WTC11 (cell line): ENCODE results near the gene DNAJB11. TPM values are rescaled to one million over a fixed set of nuclear protein-coding genes. Genes with fewer than 3 reads are reported as not detected.

ENCODE experiments used
- ATAC-seq: fragments of 200-7000 bp; cut with Tn5 transposase; 2 replicates; pipeline ENCODE4 v1.10.0; 2021; ENCODE audit warnings: mild to moderate bottlenecking, moderate library complexity
- CTCF ChIA-PET: fragments of 300-600 bp; sonication (Branson Sonifier 250); formaldehyde crosslinking; loops from one replicate; lab custom pipeline; 2021; ENCODE audit warnings: antibody characterized with exemption; lab: Charles Lee
- POLR2A ChIA-PET: fragments of 350-600 bp; sonication (Branson Sonifier 250); formaldehyde crosslinking; loops from one replicate; lab custom pipeline; 2021; ENCODE audit warnings: antibody characterized with exemption; lab: Charles Lee
- DNase-seq: peaks from one replicate; pipeline ENCODE4 v3.0.0; 2021; ENCODE audit warnings: low spot score
- H3K27ac Mint-ChIP-seq: 2 replicates; pipeline ENCODE4 v1.8.0; 2021; ENCODE audit warnings: mixed read lengths
- H3K27me3 Mint-ChIP-seq: 2 replicates; pipeline ENCODE4 v1.8.0; 2021; ENCODE audit warnings: low read depth, mild to moderate bottlenecking, moderate library complexity, mixed read lengths
- H3K36me3 Mint-ChIP-seq: 2 replicates; pipeline ENCODE4 v1.8.0; 2021; ENCODE audit warnings: mixed read lengths
- H3K4me1 Mint-ChIP-seq: 2 replicates; pipeline ENCODE4 v1.8.0; 2022; ENCODE audit warnings: mixed read lengths
- H3K4me3 Mint-ChIP-seq: 2 replicates; pipeline ENCODE4 v1.8.0; 2021; ENCODE audit warnings: mild to moderate bottlenecking, moderate library complexity, mixed read lengths
- H3K9me3 Mint-ChIP-seq: 2 replicates; pipeline ENCODE4 v1.8.0; 2021; ENCODE audit warnings: mixed read lengths
- ARID4B ChIP-seq: sonication (generic); formaldehyde crosslinking; IDR thresholded peaks from 2 replicates; pipeline ENCODE4 v1.8.0; 2023; ENCODE audit warnings: missing genetic modification reagents, mild to moderate bottlenecking, borderline replicate concordance
- ATF1 ChIP-seq: sonication (generic); formaldehyde crosslinking; IDR thresholded peaks from 2 replicates; pipeline ENCODE4 v1.8.1; 2023; ENCODE audit warnings: mild to moderate bottlenecking, moderate library complexity, missing genetic modification reagents
- ATF3 ChIP-seq: sonication (generic); formaldehyde crosslinking; conservative IDR thresholded peaks from 2 replicates; pipeline ENCODE4 v1.8.1; 2022; ENCODE audit warnings: mild to moderate bottlenecking, missing genetic modification reagents
- ATF6 ChIP-seq: sonication (generic); formaldehyde crosslinking; IDR thresholded peaks from 2 replicates; pipeline ENCODE4 v1.8.1; 2023; ENCODE audit warnings: mild to moderate bottlenecking, missing genetic modification reagents
- CREM ChIP-seq: sonication (generic); formaldehyde crosslinking; IDR thresholded peaks from 2 replicates; pipeline ENCODE4 v1.8.1; 2022; ENCODE audit warnings: mild to moderate bottlenecking, missing genetic modification reagents, moderate library complexity
- EMX1 ChIP-seq: fragments of 250-450 bp; sonication (Bioruptor Pico); IDR thresholded peaks from 2 replicates; pipeline ENCODE4 v1.8.0; 2021; ENCODE audit warnings: mild to moderate bottlenecking
- FOXJ3 ChIP-seq: sonication (generic); formaldehyde crosslinking; IDR thresholded peaks from 2 replicates; pipeline ENCODE4 v1.9.0; 2021; ENCODE audit warnings: missing genetic modification reagents, mild to moderate bottlenecking, borderline replicate concordance
- FOXK1 ChIP-seq: sonication (generic); formaldehyde crosslinking; IDR thresholded peaks from 2 replicates; pipeline ENCODE4 v1.8.0; 2022; ENCODE audit warnings: mild to moderate bottlenecking, moderate library complexity, missing genetic modification reagents
- FOXP1 ChIP-seq: sonication (generic); formaldehyde crosslinking; IDR thresholded peaks from 2 replicates; pipeline ENCODE4 v1.8.0; 2022; ENCODE audit warnings: missing genetic modification reagents, mild to moderate bottlenecking, moderate library complexity, borderline replicate concordance
- GABPB1 ChIP-seq: sonication (generic); formaldehyde crosslinking; IDR thresholded peaks from 2 replicates; pipeline ENCODE4 v1.8.1; 2023; ENCODE audit warnings: mild to moderate bottlenecking, missing genetic modification reagents
- GRHL2 ChIP-seq: fragments of 250-450 bp; sonication (Bioruptor Pico); IDR thresholded peaks from 2 replicates; pipeline ENCODE4 v1.8.0; 2022; ENCODE audit warnings: mild to moderate bottlenecking, moderate library complexity; ENCODE audit not compliant: insufficient replicate concordance, severe bottlenecking
- HMGA2 ChIP-seq: fragments of 250-450 bp; sonication (Bioruptor Pico); IDR thresholded peaks from 2 replicates; pipeline ENCODE4 v1.4.0; 2021; ENCODE audit warnings: mild to moderate bottlenecking, moderate library complexity
- JUN ChIP-seq: sonication (generic); formaldehyde crosslinking; IDR thresholded peaks from 2 replicates; pipeline ENCODE4 v1.8.0; 2023; ENCODE audit warnings: mild to moderate bottlenecking, missing genetic modification reagents
- MLX ChIP-seq: sonication (generic); formaldehyde crosslinking; IDR thresholded peaks from 2 replicates; pipeline ENCODE4 v1.8.1; 2023; ENCODE audit warnings: mild to moderate bottlenecking, missing genetic modification reagents, moderate library complexity
- MYBL2 ChIP-seq: sonication (generic); formaldehyde crosslinking; IDR thresholded peaks from 2 replicates; pipeline ENCODE4 v1.8.1; 2023; ENCODE audit warnings: mild to moderate bottlenecking, moderate library complexity, missing genetic modification reagents
- NFYB ChIP-seq: sonication (generic); formaldehyde crosslinking; conservative IDR thresholded peaks from 2 replicates; pipeline ENCODE4 v1.8.0; 2022; ENCODE audit warnings: low read depth, missing genetic modification reagents
- NR1H2 ChIP-seq: sonication (generic); formaldehyde crosslinking; IDR thresholded peaks from 2 replicates; pipeline ENCODE4 v1.9.0; 2021; ENCODE audit warnings: mild to moderate bottlenecking, moderate library complexity, missing genetic modification reagents
- PRRX2 ChIP-seq: fragments of 250-450 bp; sonication (Bioruptor Pico); IDR thresholded peaks from 2 replicates; pipeline ENCODE4 v1.8.0; 2021; ENCODE audit warnings: mild to moderate bottlenecking
- SMAD4 ChIP-seq: sonication (generic); formaldehyde crosslinking; IDR thresholded peaks from 2 replicates; pipeline ENCODE4 v1.8.0; 2022; ENCODE audit warnings: mild to moderate bottlenecking, missing genetic modification reagents
- USF2 ChIP-seq: sonication (generic); formaldehyde crosslinking; IDR thresholded peaks from 2 replicates; pipeline ENCODE4 v1.8.1; 2023; ENCODE audit warnings: mild to moderate bottlenecking, missing genetic modification reagents, moderate library complexity
- ZBTB21 ChIP-seq: sonication (generic); formaldehyde crosslinking; IDR thresholded peaks from 2 replicates; pipeline ENCODE4 v1.8.1; 2023; ENCODE audit warnings: mild to moderate bottlenecking, missing genetic modification reagents, borderline replicate concordance
- ZNF232 ChIP-seq: sonication (generic); formaldehyde crosslinking; IDR thresholded peaks from 2 replicates; pipeline ENCODE4 v1.8.0; 2022; ENCODE audit warnings: mild to moderate bottlenecking, missing genetic modification reagents
- ZNF263 ChIP-seq: sonication (generic); formaldehyde crosslinking; IDR thresholded peaks from 2 replicates; pipeline ENCODE4 v1.8.1; 2022; ENCODE audit warnings: low read depth, mild to moderate bottlenecking, moderate library complexity, missing genetic modification reagents
- ZSCAN18 ChIP-seq: fragments of 250-450 bp; sonication (Bioruptor Pico); IDR thresholded peaks from 2 replicates; pipeline ENCODE4 v2.1.2; 2022; ENCODE audit warnings: mild to moderate bottlenecking, moderate library complexity
- total RNA-seq: library from RNA; stranded (reverse); gene quantifications from 3 replicates; pipeline ENCODE4 v1.2.3, GENCODE V29; 2021

Gene DNAJB11
- total RNA-seq, 1 experiment from 2014 or later, result 56.3 TPM

- H3K4me1 Mint-ChIP-seq, result peaks cover 3% of the 10 kb centered on the region; the same call in 1 of the 2 replicates
- TF ChIP-seq CREM (CRISPR knock-in tag) (no peak), MYBL2 (CRISPR knock-in tag) (no peak), NFYB (CRISPR knock-in tag) (no peak), ZBTB21 (CRISPR knock-in tag) (no peak), ZNF232 (CRISPR knock-in tag) (no peak), HMGA2 (CRISPR knock-in tag) (no peak), ZNF263 (CRISPR knock-in tag) (no peak), JUN (CRISPR knock-in tag) (no peak), FOXK1 (CRISPR knock-in tag) (no peak), MLX (CRISPR knock-in tag) (no peak), USF2 (CRISPR knock-in tag) (no peak), FOXP1 (CRISPR knock-in tag) (no peak), SMAD4 (CRISPR knock-in tag) (no peak), ATF6 (CRISPR knock-in tag) (no peak)
- no peak overlapping the region for H3K4me3 Mint-ChIP-seq
- DNase-seq (no peak), ATAC-seq (no peak)
- ChIA-PET POLR2A (no interaction called here), CTCF (interaction anchor here (1.8 to 2.2 kb wide), 2 partner anchors 8 to 11 kb away, joined by 5 to 15 read pairs; no protein-coding TSS in a partner anchor)
- H3K36me3 Mint-ChIP-seq, result no peaks in the 10 kb centered on the region
- H3K9me3 Mint-ChIP-seq, result peaks cover 3% of the 10 kb centered on the region; the same call in 1 of the 2 replicates
- H3K27me3 Mint-ChIP-seq, result peaks cover 2% of the 10 kb centered on the region; the same call in 1 of the 2 replicates
- H3K27ac Mint-ChIP-seq, result no peak overlapping the region
Measured at GRCh38 chr3:186625600-186626042, 55.1 kb downstream of the DNAJB11 start.

- H3K36me3 Mint-ChIP-seq, result no peaks in the 10 kb centered on the region
- no peak for DNase-seq
- POLR2A ChIA-PET, result no interaction called here
- peaks cover 7% of the 10 kb centered on the region; the same call in 1 of the 2 replicates for H3K4me1 Mint-ChIP-seq
- ATAC-seq, result no peak
- CTCF ChIA-PET, result interaction anchor here (1.8 to 2.2 kb wide), 2 partner anchors 9 to 12 kb away, joined by 5 to 15 read pairs; no protein-coding TSS in a partner anchor
- H3K9me3 Mint-ChIP-seq, result peaks cover 3% of the 10 kb centered on the region; the same call in 1 of the 2 replicates
- H3K27ac Mint-ChIP-seq, result no peak overlapping the region
- H3K27me3 Mint-ChIP-seq, result peaks cover 2% of the 10 kb centered on the region; the same call in 1 of the 2 replicates
- H3K4me3 Mint-ChIP-seq, result no peak overlapping the region
- TF ChIP-seq ARID4B (no peak), EMX1 (CRISPR knock-in tag) (no peak), GABPB1 (CRISPR knock-in tag) (no peak), ZNF232 (CRISPR knock-in tag) (no peak), MLX (CRISPR knock-in tag) (no peak), ZNF263 (CRISPR knock-in tag) (no peak), GRHL2 (CRISPR knock-in tag) (no peak), ATF1 (no peak), PRRX2 (CRISPR knock-in tag) (no peak), NR1H2 (no peak), ATF3 (no peak), ZBTB21 (CRISPR knock-in tag) (no peak), ZSCAN18 (CRISPR knock-in tag) (no peak), FOXP1 (CRISPR knock-in tag) (no peak), FOXJ3 (CRISPR knock-in tag) (no peak)
Measured at GRCh38 chr3:186626254-186626847, 55.8 kb downstream of the DNAJB11 start.
